Stimulated activated CD8-positive, alpha-beta memory T cell treated with anti-CD3 and anti-CD28 coated beads, Interleukin-7, amount 100 ng/mL, for 4 hours (primary cell): ENCODE results near the gene HMGN4.
A peak's percentile ranks its signal among the peaks of the same experiment; 100 is the strongest.

Experiments used
- DNase-seq, 2 donors: peaks; one replicate each; pipeline ENCODE4 v3.0.0-alpha.2; 2020; ENCODE audit warnings: low read depth in 2 of 2

The HMGN4 gene

DNA sequence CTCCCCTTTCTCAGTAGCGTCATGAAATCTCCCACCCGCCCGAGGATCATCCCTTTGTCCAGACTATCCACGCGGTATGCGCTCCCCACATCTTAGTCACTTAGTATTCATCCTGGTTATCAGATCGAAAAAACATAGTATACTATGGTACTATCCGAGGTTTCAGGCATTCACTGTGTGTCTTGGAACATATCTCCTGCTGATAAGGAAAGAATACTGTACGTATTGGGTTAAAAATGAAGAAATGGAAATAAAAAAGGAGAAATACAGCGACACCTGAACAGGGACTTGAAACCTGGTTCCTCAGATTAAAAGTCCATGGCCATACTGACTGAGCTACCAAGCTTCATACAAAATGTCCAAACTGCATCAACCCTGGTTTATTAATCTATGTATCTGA lies 14.0 kb downstream of the HMGN4 start:
- no peak for DNase-seq

DNA sequence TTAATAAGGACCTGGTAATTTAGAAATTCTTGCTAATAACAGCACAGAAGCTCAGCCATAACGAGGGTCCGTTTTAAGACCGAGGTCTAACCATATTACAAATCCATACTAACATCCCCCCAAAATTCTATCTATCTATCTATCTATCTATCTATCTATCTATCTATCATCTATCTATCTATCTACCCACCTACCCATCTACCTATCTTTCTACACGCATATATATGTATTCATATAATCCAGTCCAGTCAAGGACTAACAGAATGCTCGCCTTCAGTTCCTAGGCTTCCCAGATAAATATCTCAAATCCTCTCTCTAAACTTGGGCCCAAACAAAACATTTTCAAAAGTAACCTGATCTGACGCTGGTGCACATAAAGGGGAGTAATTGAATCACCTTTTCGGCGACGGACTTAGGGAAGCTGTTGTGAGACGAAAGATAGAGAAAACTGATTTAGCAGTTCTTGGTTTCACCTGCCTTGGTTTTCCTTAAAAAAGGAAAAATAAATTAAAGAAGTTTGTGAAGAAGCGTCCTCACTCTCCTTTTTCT lies 14.5 kb downstream of the HMGN4 start:
- DNase-seq: no peak

DNA sequence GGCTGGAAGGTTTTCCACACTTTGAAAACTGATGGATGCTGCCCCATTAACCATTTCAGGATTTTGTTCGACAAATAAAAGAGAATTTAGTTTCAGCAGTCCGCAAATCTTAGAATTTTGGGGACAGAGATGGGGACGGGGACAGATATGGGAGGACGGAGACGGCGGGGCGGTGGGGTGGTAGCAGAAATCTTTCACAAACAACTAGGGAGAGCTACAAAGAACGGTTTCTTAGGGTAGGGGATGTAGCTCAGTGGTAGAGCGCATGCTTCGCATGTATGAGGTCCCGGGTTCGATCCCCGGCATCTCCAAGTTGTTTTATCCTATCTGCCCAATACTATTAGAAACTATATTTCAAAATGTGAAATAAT lies 15.1 kb downstream of the HMGN4 start:
- DNase-seq: peak; percentile 58 to 68

DNA sequence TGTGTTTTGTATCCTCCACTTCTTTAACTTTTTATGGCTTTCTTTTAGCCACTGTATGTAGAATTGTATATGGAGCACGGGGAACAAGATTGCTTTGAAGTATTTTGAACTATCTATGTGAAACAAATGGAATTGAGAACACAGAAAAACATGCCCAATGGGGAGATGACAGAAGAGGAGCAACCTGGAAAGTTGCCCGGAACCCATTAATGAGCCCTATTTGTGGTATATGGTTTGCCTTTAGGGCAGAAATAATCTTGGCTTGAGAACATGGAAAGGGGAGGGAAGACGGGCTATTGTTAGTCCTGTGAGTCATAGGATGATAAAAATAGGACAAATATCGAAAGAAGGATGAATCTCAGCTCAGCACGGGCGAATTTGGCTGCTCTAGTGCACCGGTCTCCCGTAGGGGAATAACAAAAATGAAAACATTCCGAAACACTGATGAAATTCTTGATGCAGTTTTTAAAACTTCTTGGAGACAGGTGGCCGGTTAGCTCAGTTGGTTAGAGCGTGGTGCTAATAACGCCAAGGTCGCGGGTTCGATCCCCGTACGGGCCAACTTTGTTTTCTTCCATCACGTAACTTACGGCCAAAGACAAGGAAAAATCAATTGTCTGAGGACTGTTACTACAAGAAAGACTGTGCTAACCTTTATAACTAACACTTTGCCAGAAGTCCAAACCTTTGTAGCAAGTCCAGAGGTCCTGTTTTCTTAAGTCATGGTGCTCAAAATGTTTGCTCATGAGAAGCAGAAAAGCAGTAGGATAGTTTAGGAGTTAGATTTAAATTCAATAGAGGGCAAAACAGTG lies 15.7 kb downstream of the HMGN4 start:
- DNase-seq: peak; percentile 63 to 74

DNA sequence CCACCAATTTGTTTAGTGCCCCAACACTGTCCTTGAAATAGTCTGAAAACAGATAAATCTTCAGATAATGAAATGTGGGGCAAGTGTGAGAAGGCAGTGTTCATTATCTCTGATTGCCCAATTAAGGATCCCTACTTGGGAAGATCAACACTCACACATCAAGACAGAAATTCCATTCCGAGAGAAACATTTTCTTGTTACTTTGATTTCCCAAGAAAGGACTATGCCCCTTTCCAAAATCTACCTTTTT lies 16.2 kb downstream of the HMGN4 start:
- DNase-seq: no peak

DNA sequence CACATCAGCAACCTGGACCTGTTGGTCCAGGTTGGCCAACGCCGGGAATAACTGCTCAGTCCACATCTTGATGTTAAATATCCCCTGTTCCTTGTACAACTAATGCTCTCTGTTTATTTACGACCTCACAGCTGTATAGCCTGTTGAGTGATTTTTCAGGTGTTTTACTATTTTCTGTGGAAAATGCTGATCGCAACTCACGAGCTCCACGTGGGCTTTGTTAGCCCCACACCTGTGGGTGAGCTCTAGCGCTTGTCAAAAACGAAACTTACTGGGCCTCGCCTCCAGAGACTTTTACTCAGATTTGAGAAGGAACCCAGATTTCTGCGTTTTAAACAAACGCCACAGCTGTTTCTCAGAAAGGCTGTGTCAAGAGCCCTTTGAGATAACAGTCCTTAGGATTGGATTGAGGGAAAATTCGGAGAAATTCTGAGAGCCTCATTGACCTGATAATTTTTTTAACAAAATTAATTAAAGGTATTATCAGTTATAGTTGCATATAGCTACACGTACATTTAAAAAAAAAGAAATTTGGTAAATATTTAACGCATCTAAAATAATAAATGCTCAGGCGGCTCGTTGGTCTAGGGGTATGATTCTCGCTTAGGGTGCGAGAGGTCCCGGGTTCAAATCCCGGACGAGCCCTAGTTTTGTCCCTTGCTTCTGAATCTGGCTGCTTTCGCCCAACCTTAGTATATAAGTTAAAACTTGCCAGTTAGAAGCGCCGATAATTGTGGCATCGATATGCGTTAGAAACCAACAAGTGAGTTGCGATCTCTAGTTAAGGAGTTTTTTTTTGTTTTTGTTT lies 16.7 kb downstream of the HMGN4 start:
- peak; percentile 37 to 39 for DNase-seq

DNA sequence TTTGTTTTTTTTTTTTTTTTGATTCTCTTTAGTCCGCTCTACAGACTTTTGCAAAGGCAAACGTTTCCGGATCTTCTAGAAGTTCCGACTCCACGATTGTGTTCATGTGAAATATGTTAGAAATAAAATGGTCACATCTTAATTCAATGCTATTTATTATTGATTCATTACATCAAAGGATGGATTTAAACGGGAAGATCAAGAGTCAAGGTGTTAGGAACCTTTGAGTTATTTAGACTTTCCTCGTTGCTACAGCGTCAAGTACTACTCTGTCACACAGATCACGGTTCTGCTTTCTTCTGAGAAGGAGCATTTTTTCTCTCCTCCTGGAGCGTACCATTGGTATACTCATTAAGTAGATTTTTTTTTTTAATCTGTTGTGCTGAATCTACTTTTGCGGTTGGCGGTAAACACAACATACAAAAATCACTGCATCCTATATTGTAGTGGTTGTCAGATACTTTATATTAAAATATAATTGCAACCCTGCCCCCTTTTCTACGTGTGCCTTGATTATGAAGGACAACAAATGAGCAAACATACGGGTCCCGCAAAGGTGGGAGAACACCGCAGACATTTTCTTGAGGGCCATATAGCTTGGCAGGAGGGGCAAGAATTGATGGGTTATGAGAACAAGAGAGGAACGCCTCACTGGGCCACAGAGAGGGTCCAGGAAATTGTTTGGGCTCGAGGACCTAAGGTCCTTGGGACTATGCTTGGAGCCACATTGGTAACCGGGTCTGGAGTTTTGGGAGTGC lies 17.5 kb downstream of the HMGN4 start:
- no peak for DNase-seq

DNA sequence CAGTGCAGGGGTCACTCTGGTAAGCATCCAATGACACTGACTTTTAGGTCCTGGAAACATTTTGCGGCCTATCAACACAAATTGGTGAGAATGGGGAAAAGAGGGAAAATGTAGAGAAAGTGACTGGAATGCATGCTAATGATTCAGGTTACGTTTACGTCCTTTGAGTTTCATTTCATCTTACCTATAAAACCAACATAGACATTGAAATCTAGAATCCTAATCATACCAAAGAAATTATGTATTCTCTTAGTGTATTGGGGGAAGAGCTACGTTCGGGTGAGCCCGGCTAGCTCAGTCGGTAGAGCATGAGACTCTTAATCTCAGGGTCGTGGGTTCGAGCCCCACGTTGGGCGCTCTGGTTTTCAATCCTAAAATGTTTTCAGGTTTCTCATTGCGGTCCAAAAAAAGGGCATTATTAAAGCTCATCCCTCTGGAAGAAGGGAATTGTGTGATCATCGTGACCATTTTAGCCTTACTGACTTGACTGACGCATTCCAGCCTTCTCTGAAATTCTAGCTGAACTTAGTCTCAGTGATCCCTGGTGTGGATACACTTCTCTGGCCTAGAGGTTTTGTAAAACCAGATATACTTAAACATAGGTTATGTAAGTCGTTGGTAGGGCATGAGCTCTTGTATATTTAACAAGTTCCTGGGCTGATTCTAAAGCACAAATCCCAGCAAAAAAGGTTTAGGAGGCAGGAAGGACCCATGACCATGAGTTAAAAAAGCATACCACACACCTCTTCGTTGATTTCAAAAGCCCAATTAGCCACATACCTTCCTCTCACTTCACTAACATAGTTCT lies 18.3 kb downstream of the HMGN4 start:
- DNase-seq: no peak

DNA sequence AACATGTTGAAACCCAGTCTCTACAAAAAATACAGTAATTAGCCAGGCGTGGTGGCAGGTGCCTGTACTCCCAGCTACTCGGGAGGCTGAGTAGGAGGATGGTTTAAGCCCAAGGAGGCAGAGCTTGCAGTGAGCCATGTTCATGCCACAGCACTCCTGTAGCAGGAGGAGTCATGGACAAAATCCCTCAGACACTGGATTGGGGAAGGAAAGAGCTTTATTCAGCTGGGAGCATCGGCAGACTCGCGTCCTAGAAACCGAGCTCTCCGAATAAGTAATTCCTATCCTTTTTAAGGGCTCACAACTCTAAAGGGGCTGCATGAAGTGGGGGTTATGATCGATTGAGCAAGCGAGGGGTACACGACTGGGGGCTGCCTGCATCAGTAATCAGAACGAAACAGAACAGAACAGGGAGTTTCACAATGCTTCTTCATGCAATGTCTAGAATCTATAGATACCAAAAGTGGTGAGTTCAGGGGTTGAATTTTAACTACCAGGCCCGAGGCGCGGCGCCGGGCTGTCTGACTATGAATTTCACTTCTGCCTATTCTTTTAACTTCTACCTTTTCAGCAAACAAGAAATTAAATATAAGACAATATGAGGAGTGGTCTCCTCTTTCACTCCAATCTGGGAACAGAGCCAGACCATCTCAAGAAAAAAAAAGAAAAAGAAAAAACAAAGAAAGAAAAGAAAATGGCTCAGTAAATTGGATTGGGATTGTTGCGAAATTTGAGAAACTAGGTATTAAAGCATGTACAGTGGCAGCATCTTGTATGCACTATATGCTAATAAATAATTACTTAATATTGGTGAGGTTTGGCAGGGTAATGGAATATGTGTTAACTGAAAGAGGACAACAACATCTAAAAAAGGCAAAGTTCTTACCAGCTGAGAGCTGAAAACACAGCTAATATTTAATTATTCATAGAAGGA lies 23.6 kb downstream of the HMGN4 start:
- no peak for DNase-seq

DNA sequence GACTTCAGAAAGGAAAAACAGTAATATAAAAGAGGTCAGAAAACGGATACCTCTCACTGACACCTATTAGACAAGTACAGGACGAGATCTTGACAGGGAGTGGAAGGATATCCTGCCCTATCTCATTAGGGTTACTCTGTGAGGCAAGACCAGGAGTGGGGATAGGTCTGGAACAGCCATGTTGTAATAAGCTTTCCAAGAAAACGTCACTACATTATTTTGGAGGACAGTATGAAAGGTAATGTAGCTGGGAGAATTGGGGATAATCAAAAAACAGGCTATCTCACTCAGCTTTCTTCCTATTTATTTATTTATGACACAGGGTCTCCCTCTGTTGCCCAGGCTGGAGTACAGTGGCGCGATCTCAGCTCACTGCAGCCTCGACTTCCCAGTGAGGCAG lies 25.3 kb downstream of the HMGN4 start:
- no peak for DNase-seq

DNA sequence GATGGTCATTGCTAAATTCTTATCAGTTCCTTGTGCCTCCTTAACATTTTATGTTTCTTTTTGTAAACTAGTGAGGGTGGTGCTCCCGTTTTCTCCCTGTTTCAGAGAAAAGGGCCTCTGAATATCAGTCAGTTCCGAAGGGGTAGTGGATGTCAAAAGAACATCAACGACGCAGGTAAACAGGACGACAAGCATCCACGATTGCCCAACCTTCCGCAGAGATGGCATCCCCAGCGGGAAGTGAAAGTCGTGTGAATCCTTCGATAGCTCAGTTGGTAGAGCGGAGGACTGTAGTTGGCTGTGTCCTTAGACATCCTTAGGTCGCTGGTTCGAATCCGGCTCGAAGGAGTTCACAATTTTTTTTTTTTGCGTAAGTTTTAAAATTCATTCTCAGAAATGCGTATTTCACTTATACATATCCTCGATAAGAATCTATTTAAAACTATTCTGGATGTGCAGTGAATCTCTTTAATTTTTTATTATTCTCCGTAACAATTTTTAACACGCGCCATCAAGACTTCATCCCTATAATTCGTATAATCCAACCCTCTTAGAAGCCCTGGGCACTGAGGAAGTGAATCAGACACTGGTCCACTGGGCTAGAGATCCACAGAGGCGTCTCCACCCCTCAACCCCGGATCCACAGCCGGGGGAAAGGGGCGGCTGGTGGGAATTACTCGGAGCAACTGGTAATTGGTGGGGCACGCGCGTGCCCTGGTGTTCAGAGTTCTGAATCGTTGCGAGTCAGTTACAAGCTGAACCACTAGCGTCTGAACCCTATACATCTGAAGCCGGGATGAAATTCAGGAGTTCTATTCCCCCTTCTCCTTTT lies 30.7 kb downstream of the HMGN4 start:
- DNase-seq: peak; percentile 85 to 98

DNA sequence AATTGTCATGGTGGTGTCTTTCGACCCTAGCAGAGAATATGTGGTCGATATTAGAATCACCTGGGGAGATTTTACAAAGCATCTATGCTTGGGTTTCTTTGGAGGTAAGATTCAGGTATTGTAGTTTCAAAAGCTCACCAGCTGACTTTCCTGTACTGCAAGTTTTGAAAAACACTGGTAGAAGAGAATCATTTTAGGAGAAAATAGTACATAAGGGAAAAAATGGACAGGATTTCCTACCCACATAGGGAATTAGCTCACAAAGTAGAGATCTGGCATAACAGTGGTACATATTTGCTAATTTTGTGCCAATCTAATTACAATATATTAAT lies 31.2 kb downstream of the HMGN4 start:
- DNase-seq: no peak

DNA sequence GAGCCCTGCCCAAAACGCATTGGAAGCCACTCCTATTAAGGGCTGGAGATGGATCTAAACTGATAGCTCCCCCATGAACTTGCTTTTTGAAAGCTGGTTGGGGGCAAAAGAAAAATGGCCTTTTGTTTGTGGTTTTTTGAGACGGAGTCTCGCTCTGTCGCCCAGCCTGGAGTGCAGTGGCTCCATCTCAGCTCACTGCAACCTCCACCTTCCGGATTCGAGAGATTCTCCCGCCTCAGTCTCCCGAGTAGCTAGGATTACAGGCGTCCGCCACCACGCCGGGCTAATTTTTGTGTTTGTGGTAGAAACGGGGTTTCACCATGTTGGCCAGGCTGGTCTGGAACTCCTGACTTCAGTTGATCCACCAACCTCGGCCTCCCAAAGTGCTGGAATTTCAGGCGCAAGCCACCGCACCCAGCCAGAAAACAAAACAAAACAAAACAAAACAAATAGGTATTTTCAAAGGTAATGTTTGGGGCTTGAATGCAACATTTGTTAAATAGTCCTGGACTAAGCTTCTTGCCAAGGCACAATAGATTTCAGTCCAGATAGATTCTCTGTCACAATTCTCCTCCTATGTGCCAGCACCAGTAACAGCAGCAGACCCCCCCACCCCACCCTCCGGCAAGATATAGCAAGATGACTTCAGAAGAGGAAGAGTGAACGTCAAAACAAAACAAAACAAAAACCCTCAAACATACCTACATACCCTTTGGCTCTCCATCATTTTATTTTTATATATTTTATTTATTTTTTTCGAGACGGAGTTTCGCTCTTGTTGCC lies 32.1 kb downstream of the HMGN4 start:
- DNase-seq: no peak

DNA sequence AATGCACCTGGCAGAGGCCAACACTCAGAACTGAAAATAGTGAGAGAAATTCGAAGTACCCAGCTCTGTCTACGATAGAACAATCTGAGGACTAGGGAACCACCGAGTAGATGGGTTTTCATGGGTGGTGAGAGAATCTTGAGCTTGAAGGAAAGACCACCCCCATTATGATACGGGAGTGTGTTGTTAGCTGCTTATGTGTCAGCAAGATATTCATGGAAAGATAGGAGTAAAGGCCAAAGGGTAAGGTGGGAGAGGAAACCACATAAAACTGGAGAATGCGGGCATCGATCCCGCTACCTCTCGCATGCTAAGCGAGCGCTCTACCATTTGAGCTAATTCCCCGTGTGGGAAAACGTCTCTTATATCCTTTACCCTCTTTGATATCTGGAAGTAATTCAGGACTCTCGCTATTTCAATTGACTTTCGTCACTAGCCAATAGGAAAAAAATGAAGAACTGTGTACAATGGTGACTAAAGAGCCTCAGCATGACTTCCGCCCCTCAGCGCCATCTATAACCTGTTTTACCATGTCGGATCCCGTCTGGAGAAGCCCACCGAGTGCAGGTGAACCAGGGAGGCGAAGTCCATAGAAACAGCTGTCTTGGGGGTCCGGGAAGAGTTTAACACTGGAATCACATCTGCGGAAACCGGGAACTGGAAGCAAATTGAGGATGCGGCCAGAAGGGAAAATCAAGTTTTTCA lies 33.6 kb downstream of the HMGN4 start:
- no peak for DNase-seq

DNA sequence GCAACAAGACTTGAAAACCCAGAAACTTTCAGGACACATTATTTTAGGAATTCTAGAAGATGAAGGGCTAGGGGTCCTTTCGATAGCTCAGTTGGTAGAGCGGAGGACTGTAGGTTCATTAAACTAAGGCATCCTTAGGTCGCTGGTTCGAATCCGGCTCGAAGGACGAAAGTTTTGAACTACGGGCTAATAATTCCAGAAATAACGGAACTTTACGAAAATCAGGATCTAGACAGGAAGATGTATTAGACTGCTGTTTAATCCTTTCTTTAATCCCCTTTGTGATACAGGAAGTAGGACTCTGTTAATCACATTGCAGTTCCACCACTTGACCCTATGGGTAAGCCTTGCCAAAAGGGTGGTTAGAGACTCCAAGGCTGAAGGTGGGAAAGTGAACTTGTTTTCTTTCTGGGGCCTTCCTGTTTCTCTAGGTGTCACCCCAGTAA lies 37.4 kb downstream of the HMGN4 start:
- DNase-seq: no peak

DNA sequence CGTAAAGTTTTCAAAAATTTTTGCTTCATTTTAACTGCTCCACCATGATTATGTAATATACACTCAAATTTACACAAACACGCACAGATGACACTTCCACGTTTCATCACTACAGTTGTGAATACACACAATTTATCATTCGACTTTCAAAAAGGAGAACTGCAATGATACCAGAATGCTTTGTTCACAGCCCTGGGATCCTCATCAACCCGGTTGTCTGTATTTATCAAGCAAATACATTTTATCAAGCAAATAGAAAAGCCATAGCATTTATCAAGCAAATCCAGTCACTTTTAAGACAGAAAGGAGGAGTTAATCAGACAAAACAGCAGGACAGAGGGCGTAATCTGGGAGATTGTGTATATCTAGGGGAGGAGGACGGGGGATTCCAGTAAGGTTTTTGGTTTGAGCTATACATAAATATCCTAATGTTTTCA lies 38.3 kb downstream of the HMGN4 start:
- DNase-seq: no peak

DNA sequence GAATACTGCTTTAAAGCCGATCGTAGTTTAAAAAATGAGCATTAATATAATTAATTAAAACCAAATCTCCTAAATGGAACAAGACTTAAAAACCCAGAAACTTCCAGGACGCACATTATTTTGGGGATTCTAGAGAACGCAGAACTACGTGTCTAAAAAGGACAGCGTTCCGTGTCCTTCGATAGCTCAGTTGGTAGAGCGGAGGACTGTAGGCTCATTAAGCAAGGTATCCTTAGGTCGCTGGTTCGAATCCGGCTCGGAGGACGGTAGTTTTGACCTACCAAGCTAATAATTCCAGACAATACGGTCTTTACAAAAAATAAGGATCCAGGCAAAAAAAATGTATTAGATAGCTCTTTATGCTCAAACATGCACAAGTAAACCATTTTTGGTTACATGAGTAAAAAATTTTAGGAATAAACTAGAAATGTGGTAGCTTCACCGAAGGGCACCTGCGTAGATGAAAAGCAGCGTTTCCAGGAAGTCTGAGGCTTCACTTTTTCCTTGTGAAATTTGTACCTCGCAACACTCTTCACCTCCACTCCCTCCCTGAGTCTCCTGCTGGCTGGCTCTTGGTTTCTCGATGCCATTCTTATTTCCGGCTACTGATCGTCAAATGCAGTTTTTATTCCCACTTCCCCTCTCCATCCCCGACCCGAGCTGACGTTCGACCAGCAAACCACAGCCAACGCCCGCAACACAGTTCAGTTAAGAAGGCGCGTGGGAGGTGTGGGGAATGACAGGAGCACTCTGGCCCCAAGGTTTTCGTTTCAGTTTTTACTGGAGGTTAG lies 39.0 kb downstream of the HMGN4 start:
- peak in 1 of 2 donors; percentile 37 for DNase-seq
